HepG2 (cell line): ENCODE data around the gene SLC11A1. TPM values are rescaled to one million over a fixed set of nuclear protein-coding genes. Genes with fewer than 3 reads are reported as not detected.
A peak's percentile ranks its signal among the peaks of the same experiment; 100 is the strongest.

ENCODE experiments used
- AHR ChIP-seq: IDR thresholded peaks from 2 replicates; pipeline ENCODE4 v1.6.1; 2018; ENCODE audit warnings: missing genetic modification reagents, missing compliant biosample characterization
- CSRNP2 ChIP-seq: sonication (generic); formaldehyde crosslinking; conservative IDR thresholded peaks from 2 replicates; pipeline ENCODE4 v1.8.0; 2022; ENCODE audit warnings: low read depth, missing genetic modification reagents
- ETV5 ChIP-seq: IDR thresholded peaks from 2 replicates; pipeline ENCODE4 v1.6.1; 2018; ENCODE audit warnings: missing biosample characterization, missing genetic modification reagents, inconsistent platforms, borderline replicate concordance
- FIP1L1 ChIP-seq: fragments of 200-400 bp; formaldehyde crosslinking; IDR thresholded peaks from 2 replicates; pipeline ENCODE4 v1.6.1; 2018; ENCODE audit warnings: low read depth, mild to moderate bottlenecking, low read length, moderate library complexity, borderline replicate concordance; ENCODE audit not compliant: insufficient read depth
- LRRFIP1 ChIP-seq: sonication (generic); formaldehyde crosslinking; conservative IDR thresholded peaks from 2 replicates; pipeline ENCODE4 v1.4.0; 2020; ENCODE audit warnings: missing genetic modification reagents
- MIER3 ChIP-seq: IDR thresholded peaks from 2 replicates; pipeline ENCODE4 v1.6.1; 2016; ENCODE audit warnings: missing compliant biosample characterization, borderline replicate concordance
- MLLT10 ChIP-seq: sonication (generic); formaldehyde crosslinking; IDR thresholded peaks from 2 replicates; pipeline ENCODE4 v1.4.0; 2020; ENCODE audit warnings: missing genetic modification reagents
- MXD1 ChIP-seq: sonication (generic); formaldehyde crosslinking; IDR thresholded peaks from 2 replicates; pipeline ENCODE4 v1.4.0; 2020; ENCODE audit warnings: mild to moderate bottlenecking, missing genetic modification reagents
- NFYC ChIP-seq: IDR thresholded peaks from 2 replicates; pipeline ENCODE4 v1.6.1; 2016; ENCODE audit warnings: missing genetic modification reagents, missing compliant biosample characterization
- PLRG1 ChIP-seq: fragments of 450-650 bp; conservative IDR thresholded peaks from 2 replicates; pipeline ENCODE4 v1.6.1; 2016
- POLR2AphosphoS2 ChIP-seq: IDR thresholded peaks from 2 replicates; pipeline ENCODE4 v1.6.1; 2011; ENCODE audit warnings: low read depth, low read length, improper control_type of control experiment
- PRPF4 ChIP-seq: fragments of 200-400 bp; formaldehyde crosslinking; IDR thresholded peaks from 2 replicates; pipeline ENCODE4 v1.6.1; 2016; ENCODE audit warnings: low read length, low read depth; ENCODE audit not compliant: poor library complexity, severe bottlenecking
- THRA ChIP-seq: sonication (generic); formaldehyde crosslinking; IDR thresholded peaks from 2 replicates; pipeline ENCODE4 v1.4.0; 2020; ENCODE audit warnings: missing genetic modification reagents, borderline replicate concordance
- U2AF2 ChIP-seq: fragments of 200-400 bp; formaldehyde crosslinking; IDR thresholded peaks from 2 replicates; pipeline ENCODE4 v1.6.1; 2017; ENCODE audit warnings: low read depth, mild to moderate bottlenecking, low read length
- ZNF543 ChIP-seq: sonication (generic); formaldehyde crosslinking; IDR thresholded peaks from 2 replicates; pipeline ENCODE4 v1.4.0; 2020; ENCODE audit warnings: mild to moderate bottlenecking, missing genetic modification reagents
- ZNF549 ChIP-seq: sonication (generic); formaldehyde crosslinking; IDR thresholded peaks from 2 replicates; pipeline ENCODE4 v1.5.0; 2020; ENCODE audit warnings: missing genetic modification reagents
- ZNF724P ChIP-seq: sonication (generic); formaldehyde crosslinking; IDR thresholded peaks from 2 replicates; pipeline ENCODE4 v1.8.0; 2022; ENCODE audit warnings: missing genetic modification reagents, borderline replicate concordance
- ZNF773 ChIP-seq: sonication (generic); formaldehyde crosslinking; IDR thresholded peaks from 2 replicates; pipeline ENCODE4 v1.4.0; 2020; ENCODE audit warnings: missing genetic modification reagents, borderline replicate concordance
- ZNF782 ChIP-seq: sonication (generic); formaldehyde crosslinking; IDR thresholded peaks from 2 replicates; pipeline ENCODE4 v1.4.0; 2020; ENCODE audit warnings: missing genetic modification reagents, mild to moderate bottlenecking, borderline replicate concordance
- ZSCAN30 ChIP-seq: sonication (generic); formaldehyde crosslinking; IDR thresholded peaks from 2 replicates; pipeline ENCODE4 v1.5.0; 2020; ENCODE audit warnings: mild to moderate bottlenecking, missing genetic modification reagents
- polyA plus RNA-seq, 8 experiments: library from polyadenylated mRNA; depleted of rRNA in 3 of 8; stranded (reverse) in 7 of 8; unstranded in 1 of 8; fragments of >200 nt; fragmentation: Illumina TruSeq in 4 of 8; extraction: Trizol in 4 of 8; gene quantifications; 2 replicates each; pipeline versions ENCODE4 v1.2.1 to v1.2.3, GENCODE V29; 2011 to 2016; ENCODE audit warnings: low read depth in 4 of 8, missing spikeins in 1 of 8, mixed read lengths in 1 of 8; ENCODE audit not compliant: insufficient read depth in 1 of 8
- total RNA-seq, 5 experiments: library from RNA; depleted of rRNA; stranded (reverse); fragments of >200 nt; fragmentation: Illumina TruSeq; extraction: Trizol; gene quantifications; 2 replicates each; pipeline ENCODE4 v1.2.3, GENCODE V29; 2016; ENCODE audit warnings: low read depth in 1 of 5

The SLC11A1 gene
- total and polyA plus RNA-seq, 2 of the 13 experiments (the other 11 are each of a cell fraction or from before 2014, with no cell fraction given) = 0.33 to 2.3 TPM

- TF ChIP-seq ZNF773 (CRISPR knock-in tag) = peak; percentile 46; the same call in 1 of the 2 replicates
- TF ChIP-seq NFYC (CRISPR knock-in tag) = peak; percentile 28; the same call in 1 of the 2 replicates
- TF ChIP-seq ZSCAN30 (CRISPR knock-in tag) = no peak
- TF ChIP-seq ZNF782 (CRISPR knock-in tag) = no peak
- no peak for TF ChIP-seq MLLT10 (CRISPR knock-in tag)
- peak; percentile 77; the same call in 1 of the 2 replicates for TF ChIP-seq MIER3 (CRISPR knock-in tag)
- TF ChIP-seq AHR (CRISPR knock-in tag) = peak; percentile 25; the same call in 1 of the 2 replicates
- no peak; the same call in 1 of the 2 replicates for TF ChIP-seq POLR2AphosphoS2
- TF ChIP-seq ZNF543 (CRISPR knock-in tag) = no peak; the same call in none of the 2 replicates
- peak; percentile 22; the same call in 1 of the 2 replicates for TF ChIP-seq ZNF724P
- peak; percentile 84 for TF ChIP-seq ETV5 (CRISPR knock-in tag)
- TF ChIP-seq THRA (CRISPR knock-in tag) = peak; percentile 48; the same call in 1 of the 2 replicates
- no peak for TF ChIP-seq PLRG1
- TF ChIP-seq CSRNP2 (CRISPR knock-in tag) = no peak
- TF ChIP-seq ZNF549 = no peak
- TF ChIP-seq LRRFIP1 = no peak; the same call in 1 of the 2 replicates
- TF ChIP-seq U2AF2 = 0 out of 2 replicates have a peak, but pooled peaks have one; percentile 75
- TF ChIP-seq FIP1L1 = peak; percentile 90
- no peak for TF ChIP-seq PRPF4
- TF ChIP-seq MXD1 (CRISPR knock-in tag) = peak; percentile 76
Observed at GRCh38 chr2:218406209-218406948, 24.3 kb downstream of the SLC11A1 start (continued).
